GM19455 (cell line): ENCODE data around the gene CCKAR.

Experiments used
- ATAC-seq: cut with Tn5 transposase; IDR thresholded peaks from one replicate; pipeline ENCODE4 v1.9.1; 2021; ENCODE audit not compliant: unreplicated experiment

Gene CCKAR

DNA sequence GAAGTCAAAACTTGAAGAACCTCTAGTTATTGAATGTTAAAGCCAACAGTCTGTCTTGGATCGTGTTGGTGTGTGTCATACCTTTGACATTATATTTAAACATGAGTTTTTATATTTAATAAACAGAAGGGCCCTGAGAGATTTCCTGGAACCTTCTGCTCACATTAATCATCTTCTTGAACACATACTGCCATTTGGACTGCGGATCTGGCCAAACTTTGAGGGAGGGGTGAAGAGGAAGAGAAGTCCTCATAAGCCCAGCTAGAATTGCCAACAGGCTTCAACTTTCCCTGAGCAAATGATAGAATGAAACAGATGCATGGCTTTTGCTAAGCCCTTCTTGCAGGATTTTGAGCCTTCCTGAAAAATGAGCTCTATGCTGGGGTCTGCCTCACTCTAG lies 27.4 kb downstream of the CCKAR start:
- ATAC-seq, result no peak

DNA sequence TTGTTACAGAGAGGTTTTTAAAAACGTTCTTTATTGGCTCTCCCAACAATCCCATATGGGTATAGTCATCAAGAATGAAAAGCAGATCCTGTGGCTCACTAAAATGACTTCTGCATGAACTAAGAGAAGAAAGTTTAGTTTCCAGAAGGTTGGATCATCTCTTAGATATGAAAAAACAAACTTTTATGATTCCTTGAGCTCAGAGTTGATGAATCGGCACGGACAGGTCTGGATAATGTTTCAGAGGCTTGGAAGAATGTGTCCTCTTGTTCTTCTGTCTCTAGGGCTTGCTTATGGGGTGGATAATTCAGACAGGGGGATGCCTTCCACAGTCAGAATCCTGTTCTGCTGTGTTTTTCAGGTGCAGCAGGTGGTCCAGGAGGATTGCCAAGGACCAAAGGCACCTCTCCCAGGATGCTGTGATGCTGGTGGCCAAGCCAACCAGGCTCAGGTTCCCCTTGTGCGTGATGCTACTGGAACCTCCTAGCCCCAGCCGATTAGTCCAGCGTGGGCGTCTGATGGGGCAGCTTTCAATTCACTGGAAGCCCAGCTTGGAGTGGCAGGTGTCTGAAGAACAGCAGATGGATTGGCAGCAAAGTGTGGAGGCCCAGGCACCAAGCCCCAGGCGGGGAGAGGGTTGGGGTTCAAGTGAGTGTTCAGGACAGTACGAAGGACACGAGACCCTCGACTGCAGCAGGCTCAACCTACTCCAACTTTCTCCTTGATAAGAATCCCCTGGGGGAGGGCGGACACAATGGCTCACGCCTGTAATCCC lies 30.3 kb downstream of the CCKAR start:
- no peak for ATAC-seq

DNA sequence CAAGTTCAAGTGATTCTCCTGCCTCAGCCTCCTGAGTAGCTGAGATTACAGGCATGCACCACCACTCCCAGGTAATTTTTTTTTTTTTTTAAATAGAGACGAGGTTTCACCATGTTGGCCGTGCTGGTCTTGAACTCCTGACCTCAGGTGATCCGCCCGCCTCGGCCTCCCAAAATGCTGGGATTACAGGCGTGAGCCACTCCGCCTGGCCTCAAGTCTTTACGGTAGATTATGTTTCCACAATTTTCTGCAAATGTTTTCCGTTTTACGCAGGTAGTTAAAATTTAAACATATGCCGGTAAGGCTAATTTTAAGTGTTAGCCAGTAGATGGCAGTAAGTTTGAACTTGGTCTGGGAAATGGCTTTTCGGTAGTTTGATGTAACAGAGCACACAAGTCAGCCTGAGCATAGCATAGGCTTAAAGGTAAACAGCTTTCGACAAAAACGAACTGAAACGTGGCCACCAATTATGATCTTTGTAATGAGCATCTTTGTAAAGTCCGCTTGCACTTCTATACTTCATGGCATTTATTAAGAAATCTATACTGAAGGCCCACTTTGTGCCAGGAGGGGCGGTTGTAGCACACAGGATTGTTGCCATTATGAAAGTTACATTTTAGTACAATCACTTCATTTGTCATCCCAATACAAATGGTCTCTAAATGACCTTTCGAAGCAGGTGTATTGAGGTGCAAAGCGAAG lies 31.1 kb downstream of the CCKAR start:
- ATAC-seq, result no peak

DNA sequence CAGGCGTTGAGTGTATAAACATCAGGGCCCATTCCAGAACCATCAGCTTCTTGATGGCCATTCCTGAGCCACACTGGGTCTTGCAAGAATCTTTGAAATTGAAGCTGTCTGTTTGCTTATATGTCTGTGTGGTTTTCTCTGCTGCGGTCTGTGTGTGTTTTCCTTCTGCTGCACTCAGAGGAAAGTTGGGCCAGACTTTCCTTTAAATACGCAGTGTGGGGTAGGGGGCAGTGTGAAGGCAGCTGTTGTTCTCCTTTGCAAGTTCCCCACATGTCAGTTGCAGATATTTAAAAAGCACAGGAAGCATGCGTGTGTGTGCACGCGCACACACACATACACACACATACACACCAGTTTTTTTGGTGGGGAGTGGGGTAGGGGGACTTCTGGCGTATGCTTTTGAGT lies 32.1 kb downstream of the CCKAR start:
- no peak for ATAC-seq

DNA sequence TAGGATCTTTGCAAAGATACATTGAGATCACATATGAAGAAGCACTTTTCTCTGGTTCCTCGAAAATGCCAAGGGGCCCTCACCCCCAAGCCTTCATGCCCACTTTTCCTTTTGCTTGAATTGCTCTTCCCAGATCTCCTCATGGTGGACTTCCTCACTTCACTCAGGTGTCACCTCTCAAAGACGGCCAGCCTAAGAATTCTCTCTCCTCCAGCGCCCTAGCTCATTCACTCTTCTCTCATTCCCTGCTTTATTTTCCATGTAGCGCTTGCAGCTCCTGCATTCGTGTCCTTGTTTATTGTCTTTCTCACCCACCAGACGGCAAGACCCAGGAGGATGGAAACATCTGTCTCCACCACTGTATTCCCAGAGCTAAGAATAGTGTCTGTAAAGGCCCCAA lies 32.9 kb downstream of the CCKAR start:
- no peak for ATAC-seq

DNA sequence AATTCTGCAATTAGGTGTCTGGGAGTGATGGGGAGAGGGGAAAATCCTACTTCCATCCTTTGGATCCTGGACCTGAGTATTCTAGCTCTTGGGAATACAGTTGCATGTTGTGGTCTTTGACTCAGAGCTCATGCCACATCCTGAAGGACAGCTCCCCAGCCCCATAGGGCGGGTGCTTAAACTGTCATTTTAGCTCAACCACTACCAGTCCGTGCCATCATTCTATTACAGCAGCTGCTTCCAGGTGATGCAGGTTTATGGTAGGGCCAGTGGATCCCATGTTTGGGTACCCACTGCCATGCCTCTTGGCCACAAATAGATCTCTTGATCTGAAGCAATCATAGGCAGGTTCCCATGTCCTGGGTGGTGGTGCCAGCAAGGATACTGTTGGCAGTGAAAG lies 34.7 kb downstream of the CCKAR start:
- no peak for ATAC-seq

DNA sequence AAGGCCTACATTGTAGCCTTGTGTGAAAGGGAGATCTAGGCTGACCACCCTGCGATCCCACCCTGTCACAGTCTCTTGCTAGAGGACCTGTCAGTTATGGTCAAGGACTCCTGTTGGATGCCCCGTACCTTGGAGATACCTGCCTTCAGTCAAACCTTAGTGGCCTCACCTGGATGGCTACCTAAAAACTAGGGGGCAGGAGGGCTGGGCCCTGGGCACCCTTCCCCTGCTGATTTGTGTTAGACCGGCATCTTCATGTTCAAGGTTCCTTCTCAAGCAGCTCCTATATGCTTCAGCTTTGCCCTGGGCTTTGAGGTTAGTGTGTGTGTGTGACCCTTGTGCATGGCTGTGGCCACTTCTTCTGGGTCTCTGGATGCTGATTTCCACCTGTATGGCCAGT lies 35.3 kb downstream of the CCKAR start:
- ATAC-seq, result no peak

DNA sequence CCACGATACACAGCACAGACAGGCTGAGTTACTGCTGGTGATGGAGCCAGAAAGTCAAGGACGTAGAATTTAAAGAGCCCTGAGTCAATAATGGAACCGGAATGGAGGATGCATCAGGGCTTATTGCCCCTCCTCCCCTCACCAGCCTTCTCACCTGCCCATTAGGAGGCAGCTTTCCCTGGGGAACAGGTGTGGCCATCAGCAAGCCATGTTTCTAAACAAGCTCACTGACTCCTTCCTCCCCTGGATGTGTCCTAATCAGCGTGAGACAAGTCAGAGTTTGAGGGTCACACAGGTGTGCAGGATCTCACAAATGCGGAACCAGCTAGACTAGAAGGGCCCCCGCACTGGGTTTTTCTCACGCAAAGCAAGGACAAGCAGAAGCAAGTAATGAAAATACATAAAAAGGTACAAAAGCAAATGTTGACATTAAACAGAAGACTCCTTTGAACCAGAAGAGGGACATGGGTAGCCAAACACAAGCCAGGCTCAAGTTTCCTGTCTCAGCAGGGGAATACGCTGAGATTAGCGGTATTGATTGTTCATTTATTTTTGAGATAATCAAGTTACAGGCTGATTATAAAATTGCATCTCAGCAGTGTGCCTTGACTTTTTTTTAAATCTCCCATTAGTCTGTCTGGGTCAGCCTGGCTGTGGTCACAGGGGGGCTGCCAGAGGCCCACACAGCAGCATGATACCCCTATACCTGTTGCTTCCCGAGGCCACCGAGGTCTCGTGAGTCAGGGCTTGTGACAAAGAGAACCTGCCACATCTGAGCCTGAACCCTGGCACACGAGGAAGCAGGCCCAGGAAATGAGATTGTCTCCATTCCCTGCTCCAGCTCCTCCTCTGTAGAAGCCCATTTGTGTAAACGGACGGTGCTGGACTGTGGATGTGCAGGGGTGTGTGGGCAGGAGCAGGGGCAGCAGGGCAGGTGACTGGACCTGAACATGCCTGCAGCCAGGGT lies 37.4 kb downstream of the CCKAR start:
- no peak for ATAC-seq

DNA sequence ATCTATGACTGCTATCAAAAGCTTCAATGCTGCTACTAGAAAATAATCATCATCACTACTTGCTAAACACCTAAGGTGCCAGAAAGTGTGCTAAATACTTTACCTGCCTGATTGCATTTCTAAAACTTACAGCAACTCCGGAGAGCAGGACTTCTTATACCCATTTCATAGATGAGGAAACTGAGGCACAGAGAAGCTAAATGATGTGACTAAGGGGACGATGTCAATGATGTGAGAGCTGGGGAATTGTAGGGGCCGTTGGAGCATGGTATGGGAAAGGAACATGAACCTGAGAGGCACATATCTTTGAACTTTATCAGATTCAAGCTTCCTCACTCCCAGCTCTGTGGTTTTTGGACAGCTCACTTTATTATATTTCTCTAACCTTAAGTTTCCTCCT lies 38.7 kb downstream of the CCKAR start:
- ATAC-seq, result no peak

DNA sequence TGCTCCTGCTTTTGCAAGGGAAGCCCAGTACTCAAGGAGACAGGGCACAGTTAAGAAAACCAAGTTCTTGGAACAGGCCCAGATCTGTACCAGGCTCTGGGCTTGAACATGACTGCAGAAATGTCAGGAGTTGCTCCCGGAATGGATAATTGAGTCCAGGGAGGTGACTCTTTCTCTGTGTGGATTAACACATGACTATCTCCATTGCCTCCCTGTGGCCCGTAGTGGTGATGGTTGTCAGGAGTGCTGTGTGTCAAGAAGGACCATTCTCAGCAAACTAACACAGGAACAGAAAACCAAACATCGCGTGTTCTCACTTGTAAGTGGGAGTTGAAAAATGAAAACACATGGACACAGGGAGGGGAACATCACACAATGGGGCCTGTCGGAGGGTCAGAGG lies 39.9 kb downstream of the CCKAR start:
- ATAC-seq, result no peak

DNA sequence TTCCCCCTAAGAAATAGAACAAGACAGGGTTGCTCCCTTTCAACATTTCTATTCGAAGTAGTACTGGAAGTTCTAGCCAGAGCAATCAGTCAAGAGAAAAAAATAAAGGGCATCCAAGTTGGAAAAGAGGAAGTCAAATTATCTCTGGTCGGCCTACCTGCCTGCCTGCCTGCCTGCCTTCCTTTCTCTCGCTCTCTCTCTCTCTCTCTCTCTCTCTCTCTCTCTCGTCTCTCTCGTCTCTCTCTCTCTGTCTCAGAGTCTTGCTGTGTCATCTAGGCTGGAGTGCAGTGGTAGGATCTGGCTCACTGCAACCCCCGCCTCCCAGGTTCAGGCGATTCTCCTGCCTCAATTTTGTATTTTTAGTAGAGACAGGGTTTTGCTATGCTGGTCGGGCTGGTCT lies 42.9 kb downstream of the CCKAR start:
- ATAC-seq, result no peak

DNA sequence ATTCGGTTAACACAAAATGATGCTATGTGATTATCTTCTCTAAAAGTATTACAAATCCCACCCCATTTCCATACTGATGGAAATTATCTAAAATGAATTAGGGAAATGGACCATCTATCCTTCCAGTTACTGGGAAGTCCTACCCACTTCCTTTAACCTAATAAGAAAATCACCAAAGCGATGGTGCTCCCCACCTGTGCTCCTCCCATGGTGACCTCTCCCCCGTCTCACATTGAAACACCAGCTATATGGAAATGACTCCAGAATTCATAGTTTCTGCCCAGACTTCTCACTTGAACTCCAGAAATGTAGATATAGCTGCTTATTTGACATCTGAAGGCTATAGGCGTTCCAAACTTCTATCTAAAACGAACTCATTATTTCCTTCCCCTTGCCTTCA lies 48.5 kb downstream of the CCKAR start:
- ATAC-seq, result no peak

DNA sequence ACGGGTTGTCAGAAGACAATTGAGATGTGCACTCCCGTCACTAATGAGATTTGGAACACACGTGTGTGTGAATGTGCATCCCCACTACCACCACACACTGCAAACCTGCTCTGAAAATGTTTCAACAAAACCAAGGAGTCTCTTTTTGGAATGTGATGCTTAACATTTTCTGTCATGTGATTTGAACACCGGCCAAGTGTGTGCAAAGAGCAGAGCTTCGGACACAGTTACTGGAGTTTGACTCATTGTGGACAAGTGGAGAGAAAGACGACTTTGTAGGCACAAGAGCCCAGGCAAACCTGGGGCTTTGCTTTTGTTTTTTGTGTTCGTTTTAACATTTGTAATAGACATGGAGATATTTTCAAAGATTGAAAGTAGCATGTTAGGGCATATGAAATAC lies 49.2 kb downstream of the CCKAR start:
- ATAC-seq, result no peak

DNA sequence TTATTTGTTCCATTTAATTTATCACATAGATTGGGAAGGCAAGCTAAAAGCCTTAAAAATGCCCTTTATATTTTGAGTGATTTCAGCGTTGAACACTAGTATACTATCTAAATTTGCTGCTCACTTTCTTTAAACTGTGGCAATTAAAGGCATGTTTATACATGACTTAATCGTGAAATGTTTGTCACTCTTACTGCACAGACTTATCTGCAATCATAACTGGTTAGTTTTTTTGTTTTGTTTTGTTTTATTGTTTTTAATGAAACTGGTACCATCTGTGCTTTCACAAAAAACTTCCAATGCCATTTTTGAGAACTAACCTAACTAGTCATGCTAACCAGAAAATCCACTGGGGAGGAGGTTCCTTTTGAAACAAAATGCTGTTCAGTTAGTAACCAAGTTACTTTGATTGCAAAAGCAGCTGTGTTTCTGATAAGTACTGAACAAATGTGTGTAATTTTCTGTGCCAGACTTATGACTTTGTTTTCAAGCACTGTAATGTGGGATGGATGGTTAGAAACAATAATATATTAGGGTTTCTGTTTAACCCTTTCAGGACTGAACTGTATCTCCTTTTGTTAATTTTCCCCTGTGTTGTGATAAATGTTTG lies 56.1 kb downstream of the CCKAR start:
- no peak for ATAC-seq

DNA sequence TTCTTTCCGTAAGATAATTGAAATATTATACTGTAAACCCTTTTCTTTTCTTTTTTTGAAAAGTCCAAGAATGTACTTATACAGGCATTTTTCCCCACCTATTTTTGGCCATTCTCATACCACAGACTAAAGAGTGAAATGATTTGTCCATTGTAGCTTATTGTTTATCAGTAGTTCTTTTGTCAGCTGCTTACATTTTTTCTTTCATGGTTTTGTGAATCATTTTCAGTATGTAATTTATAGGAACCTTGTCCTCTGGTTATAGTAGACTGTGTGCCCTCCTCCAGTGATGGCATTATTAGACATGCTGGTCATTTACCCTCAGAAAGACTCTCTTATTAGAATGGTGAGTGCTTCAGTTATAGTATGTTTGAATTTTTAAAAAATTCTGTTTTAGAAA lies 56.7 kb downstream of the CCKAR start:
- no peak for ATAC-seq

DNA sequence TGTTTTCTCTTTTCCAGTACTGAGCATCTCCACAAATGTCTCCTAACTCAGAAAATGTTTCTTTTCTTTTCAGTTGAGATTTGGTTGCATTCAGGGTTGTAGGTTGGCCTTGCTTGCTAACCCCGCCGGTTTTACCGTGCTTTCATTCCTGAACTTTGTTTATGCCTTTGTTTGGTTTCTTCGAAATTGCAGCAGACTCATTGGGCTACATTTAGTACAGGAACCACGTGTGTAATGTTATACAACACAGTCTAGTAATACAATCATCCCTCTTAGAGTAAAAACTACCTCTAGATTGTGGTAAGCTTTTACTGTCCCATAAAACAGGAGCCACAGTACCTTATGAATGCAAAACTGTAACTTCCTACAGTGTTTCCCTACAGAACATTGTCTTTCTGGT lies 57.9 kb downstream of the CCKAR start:
- ATAC-seq, result no peak

DNA sequence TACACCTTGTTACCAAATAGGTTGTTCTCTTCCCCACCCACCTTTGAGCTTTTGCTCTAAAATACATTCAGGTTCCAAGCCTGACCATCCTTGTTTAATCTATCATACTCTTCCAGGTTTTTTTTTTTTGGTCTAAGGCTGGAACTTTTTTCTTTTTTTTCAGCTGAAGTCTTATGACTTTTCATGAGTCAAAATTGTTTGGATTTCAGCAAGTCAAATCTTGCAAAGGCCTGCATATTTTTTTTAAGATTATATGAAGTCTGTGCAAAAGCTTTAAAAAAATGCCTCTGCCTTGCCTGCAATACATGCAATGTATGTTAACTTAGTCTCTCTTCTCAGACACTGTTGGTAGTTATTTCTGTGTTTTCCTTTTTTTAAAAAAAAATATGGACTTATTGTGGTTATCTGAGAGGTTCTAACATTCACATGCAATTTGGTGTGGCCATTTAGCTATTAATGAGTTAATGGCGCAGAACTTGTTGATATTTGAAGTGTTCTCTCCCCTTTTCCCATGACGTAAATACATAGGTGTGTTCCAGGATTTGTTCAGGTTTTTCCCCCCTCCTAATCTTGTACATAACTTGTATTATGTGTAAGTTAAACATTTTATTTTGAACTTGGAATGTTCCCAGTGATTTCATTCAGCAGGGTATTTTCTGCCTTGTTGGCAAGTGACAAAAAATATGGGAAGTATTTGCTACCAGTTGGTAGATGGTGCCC lies 58.7 kb downstream of the CCKAR start:
- ATAC-seq, result no peak
